Thoracic aorta (tissue), 2 donors: ENCODE data around the gene SPATA32. TPM values are rescaled to one million over a fixed set of nuclear protein-coding genes. Genes with fewer than 3 reads are reported as not detected.
"Not testable (repeated sequence)": the region's sequence is repeated elsewhere in the genome, so short reads cannot be mapped to it uniquely, and the experiment has no call there.

Experiments used
- ATAC-seq: fragments of 150-250 bp; one replicate; pipeline ENCODE4 v1.8.0; 2017; ENCODE audit warnings: low read depth; ENCODE audit not compliant: insufficient number of reproducible peaks, low FRiP score
- DNase-seq: peaks from one replicate; pipeline ENCODE4 v3.0.0-alpha.2; 2020; ENCODE audit warnings: low spot score
- H3K27ac ChIP-seq, 2 donors: fragments of 200-600 bp; sonication (generic); 1 replicate in 1 of 2; 2 replicates in 1 of 2; pipeline ENCODE4 v1.5.1; 2016; ENCODE audit warnings: mild to moderate bottlenecking in 2 of 2, moderate library complexity in 2 of 2
- H3K27me3 ChIP-seq: fragments of 200-600 bp; sonication (generic); replicated peaks from 2 replicates; pipeline ENCODE4 v1.6.0; 2016; ENCODE audit warnings: mild to moderate bottlenecking; ENCODE audit not compliant: insufficient read depth
- H3K36me3 ChIP-seq: fragments of 200-600 bp; sonication (generic); one replicate; pipeline ENCODE4 v1.5.1; 2016
- H3K4me1 ChIP-seq, 2 donors: fragments of 200-600 bp; sonication (generic); 1 replicate in 1 of 2; 2 replicates in 1 of 2; pipeline versions ENCODE4 v1.5.1 to v1.6.0; 2016; ENCODE audit warnings: low read depth in 2 of 2, mild to moderate bottlenecking in 1 of 2; ENCODE audit not compliant: control insufficient read depth in 1 of 2
- H3K4me3 ChIP-seq: fragments of 200-600 bp; sonication (generic); 2 replicates; pipeline ENCODE4 v1.5.1; 2016; ENCODE audit warnings: mild to moderate bottlenecking
- H3K9me3 ChIP-seq: fragments of 200-600 bp; sonication (generic); 2 replicates; pipeline ENCODE4 v1.5.1; 2016
- total RNA-seq, 2 donors: library from RNA; depleted of rRNA; stranded (reverse); fragments of >200 nt; gene quantifications; one replicate each; pipeline versions ENCODE4 v1.1.0 to v1.2.3, GENCODE V29; 2016
- TF ChIP-seq, protein P1 (sequence below): fragments of 200-600 bp; sonication (generic); IDR thresholded peaks from one replicate; pipeline ENCODE4 v1.5.1; 2019; ENCODE audit warnings: antibody characterized with exemption

SPATA32 gene
- total RNA-seq, 2 donors from 2014 or later = not detected

DNA sequence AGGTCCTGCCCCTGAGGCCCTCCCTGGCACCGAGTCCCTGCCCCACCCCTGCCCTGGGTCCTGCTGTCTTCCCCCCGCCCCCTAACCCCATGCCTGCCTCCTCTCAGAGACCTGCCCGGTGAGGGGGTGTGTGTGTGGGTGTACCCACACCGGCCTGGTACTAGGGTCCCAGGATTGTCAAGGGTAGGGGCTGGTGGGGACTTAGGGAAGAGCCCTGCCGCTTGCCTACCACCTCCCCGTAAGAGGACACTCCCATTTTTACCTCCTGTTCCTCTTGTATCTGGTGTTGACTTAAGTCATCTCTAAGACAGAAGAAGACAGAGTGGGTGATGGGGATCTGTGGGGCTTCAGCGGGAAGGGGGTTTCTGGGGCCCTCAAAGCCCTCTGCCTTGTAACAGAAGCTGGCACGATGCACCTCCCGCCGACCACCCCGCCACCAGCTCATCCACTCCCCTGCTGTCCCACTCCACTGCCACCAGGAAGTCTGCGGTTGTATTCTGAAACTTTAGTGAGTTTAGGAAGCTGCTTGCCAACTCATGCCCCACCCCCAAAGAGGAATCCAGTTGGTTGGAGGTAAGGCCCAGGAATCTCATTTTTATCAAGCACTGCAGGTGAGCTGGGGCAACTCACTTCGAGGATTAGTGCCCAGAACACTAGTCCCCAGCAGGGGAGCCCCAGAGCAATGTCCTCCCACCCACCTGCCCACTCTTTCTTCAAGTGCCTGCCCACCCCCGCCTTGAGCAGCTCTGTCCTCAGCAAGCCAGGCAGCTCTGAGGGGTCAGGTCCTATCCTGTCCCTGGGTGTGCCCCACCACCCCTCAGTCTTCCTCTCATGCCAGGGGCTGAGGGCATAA, 5.6 kb downstream of the SPATA32 start:
- TF ChIP-seq, protein P1, sequence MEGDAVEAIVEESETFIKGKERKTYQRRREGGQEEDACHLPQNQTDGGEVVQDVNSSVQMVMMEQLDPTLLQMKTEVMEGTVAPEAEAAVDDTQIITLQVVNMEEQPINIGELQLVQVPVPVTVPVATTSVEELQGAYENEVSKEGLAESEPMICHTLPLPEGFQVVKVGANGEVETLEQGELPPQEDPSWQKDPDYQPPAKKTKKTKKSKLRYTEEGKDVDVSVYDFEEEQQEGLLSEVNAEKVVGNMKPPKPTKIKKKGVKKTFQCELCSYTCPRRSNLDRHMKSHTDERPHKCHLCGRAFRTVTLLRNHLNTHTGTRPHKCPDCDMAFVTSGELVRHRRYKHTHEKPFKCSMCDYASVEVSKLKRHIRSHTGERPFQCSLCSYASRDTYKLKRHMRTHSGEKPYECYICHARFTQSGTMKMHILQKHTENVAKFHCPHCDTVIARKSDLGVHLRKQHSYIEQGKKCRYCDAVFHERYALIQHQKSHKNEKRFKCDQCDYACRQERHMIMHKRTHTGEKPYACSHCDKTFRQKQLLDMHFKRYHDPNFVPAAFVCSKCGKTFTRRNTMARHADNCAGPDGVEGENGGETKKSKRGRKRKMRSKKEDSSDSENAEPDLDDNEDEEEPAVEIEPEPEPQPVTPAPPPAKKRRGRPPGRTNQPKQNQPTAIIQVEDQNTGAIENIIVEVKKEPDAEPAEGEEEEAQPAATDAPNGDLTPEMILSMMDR = no peak

DNA sequence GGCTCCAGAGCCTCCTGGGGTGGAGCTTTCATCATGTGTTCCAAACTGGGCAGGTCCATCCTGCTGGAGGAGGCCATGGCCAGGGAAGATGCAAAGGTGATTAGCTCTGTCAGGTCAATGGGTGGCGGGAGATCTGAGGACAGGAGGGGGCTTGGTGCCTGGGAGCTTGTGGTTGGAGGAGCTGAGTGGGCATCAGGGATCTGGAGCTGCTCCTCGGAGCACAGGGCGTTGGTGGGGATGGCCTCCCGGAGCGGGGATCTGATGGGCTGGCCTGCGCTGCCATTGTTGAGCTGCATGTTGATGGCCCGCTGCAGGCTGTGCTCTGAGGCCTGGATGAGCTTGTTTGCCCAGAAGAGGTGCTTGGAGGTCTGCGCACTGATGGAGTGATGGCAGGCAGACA, 6.5 kb downstream of the SPATA32 start:
- Histone ChIP-seq H3K27ac (no peak overlapping the region), H3K36me3 (no peaks in the 10 kb centered on the region), H3K4me3 (no peak overlapping the region), H3K27me3 (no peaks in the 10 kb centered on the region), H3K9me3 (no peaks in the 10 kb centered on the region), H3K4me1 (no peaks in the 10 kb centered on the region)
- TF ChIP-seq, protein P1 = no peak
- no peak for DNase-seq
- no peak for ATAC-seq

More for the DNA sequence above, 5.6 kb downstream of the SPATA32 start:
- Histone ChIP-seq H3K4me1 (no peaks in the 10 kb centered on the region), H3K27ac (no peak overlapping the region), H3K4me3 (no peak overlapping the region), H3K27me3 (no peaks in the 10 kb centered on the region), H3K36me3 (no peaks in the 10 kb centered on the region), H3K9me3 (no peaks in the 10 kb centered on the region)
- ATAC-seq (no peak), DNase-seq (no peak)

DNA sequence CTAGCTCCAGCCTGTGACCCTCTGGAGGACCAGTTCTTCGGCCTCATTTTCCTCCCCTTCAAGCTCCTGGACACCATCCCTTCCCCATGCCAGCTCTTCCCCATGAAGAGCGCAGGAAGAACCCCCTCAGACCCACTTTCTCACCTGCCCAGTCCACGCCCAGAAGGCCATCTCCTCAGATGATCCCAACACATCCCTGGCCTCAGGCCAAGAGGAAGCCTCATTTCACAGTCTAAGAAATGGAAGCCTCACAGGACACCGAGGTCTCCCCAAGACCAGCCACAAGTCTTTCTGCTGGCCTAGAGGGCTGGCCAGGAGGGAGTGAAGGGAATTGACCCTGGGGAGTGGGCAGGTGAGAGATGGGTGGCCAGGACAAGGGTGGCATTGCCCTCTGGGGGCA, 8.0 kb downstream of the SPATA32 start:
- H3K4me3 ChIP-seq = no peak overlapping the region

DNA sequence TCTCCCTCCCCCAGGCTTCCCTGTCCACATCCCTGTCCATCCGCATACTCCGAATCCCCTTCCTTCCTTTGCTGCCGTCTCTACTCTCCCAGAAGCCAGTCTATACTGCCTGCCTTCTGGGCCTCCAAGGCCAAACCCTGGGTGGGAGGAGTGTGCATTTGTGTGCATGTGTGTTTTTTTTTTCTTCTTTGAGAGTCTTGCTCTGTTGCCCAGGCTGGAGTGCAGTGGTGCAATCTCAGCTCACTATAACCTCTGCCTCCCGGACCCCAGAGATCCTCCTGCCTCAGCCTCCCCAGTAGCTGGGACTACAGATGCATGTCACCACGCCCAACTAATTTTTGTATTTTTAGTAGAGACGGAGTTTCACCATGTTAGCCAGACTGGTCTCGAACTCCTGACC, 8.7 kb downstream of the SPATA32 start:
- H3K36me3 ChIP-seq, ATAC-seq, DNase-seq: not testable (repeated sequence)

More for the DNA sequence above, 8.0 kb downstream of the SPATA32 start:
- DNase-seq = no peak
- TF ChIP-seq, protein P1 = no peak
- Histone ChIP-seq H3K27me3 (no peaks in the 10 kb centered on the region), H3K4me1 (no peaks in the 10 kb centered on the region), H3K27ac (no peak overlapping the region), H3K9me3 (no peaks in the 10 kb centered on the region), H3K36me3 (no peaks in the 10 kb centered on the region)
- ATAC-seq = no peak

DNA sequence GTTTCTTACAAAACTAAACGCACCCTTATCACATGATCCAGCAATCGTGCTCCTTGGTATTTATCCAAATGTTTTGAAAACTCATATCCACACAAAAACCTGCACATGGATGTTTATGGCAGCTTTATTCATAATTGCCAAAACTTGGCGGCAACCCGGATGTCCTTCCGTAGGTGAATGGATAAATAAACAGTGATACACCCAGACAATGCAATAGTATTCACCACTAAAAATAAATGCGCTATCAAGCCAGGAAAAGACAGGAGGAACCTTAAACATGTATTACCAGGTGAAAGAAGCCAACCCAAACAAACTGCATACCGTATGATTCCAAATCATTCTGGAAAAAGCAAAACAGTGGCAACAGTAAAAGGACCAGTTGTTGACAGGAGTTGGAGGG, 10.0 kb downstream of the SPATA32 start:
- Histone ChIP-seq H3K9me3 (no peaks in the 10 kb centered on the region), H3K27ac (no peak overlapping the region), H3K4me3 (no peak overlapping the region), H3K4me1 (peaks cover 4 to 12% of the 10 kb centered on the region in 2 donors), H3K36me3 (no peaks in the 10 kb centered on the region), H3K27me3 (no peaks in the 10 kb centered on the region)
- DNase-seq (no peak), ATAC-seq (no peak)
- TF ChIP-seq, protein P1 = no peak

More for the DNA sequence above, 8.7 kb downstream of the SPATA32 start:
- not testable (repeated sequence) for H3K9me3 ChIP-seq, H3K27ac ChIP-seq, H3K27me3 ChIP-seq, H3K4me1 ChIP-seq, H3K4me3 ChIP-seq
